CD4-positive, alpha-beta memory T cell (primary cell): ENCODE measurements around the gene PYROXD2. TPM values are rescaled to one million over a fixed set of nuclear protein-coding genes. Genes with fewer than 3 reads are reported as not detected.
A peak's percentile ranks its signal among the peaks of the same experiment; 100 is the strongest.

ENCODE experiments used
- CTCF ChIA-PET: fragments of 350-600 bp; sonication (Branson Sonifier 250); formaldehyde crosslinking; loops from one replicate; lab custom pipeline; 2021; ENCODE audit warnings: inconsistent platforms; ENCODE audit not compliant: partially characterized antibody; lab: Charles Lee
- POLR2A ChIA-PET: fragments of 350-600 bp; sonication (Branson Sonifier 250); formaldehyde crosslinking; loops from one replicate; lab custom pipeline; 2021; ENCODE audit not compliant: partially characterized antibody; lab: Charles Lee
- DNase-seq, 5 donors: peaks; one replicate each; pipeline versions ENCODE4 v3.0.0 to v3.0.0-alpha.2; 2020 to 2022; ENCODE audit warnings: mixed read lengths in 1 of 5
- H3K27ac ChIP-seq: one replicate; pipeline ENCODE4 v1.7.0; 2013; ENCODE audit warnings: low read depth, low read length
- H3K27me3 ChIP-seq: 2 replicates; pipeline ENCODE4 v1.7.0; 2013; ENCODE audit warnings: mild to moderate bottlenecking, low read length, moderate library complexity; ENCODE audit not compliant: insufficient read depth
- H3K36me3 ChIP-seq: 2 replicates; pipeline ENCODE4 v1.7.0; 2013; ENCODE audit warnings: mild to moderate bottlenecking, low read length, moderate library complexity; ENCODE audit not compliant: insufficient read depth
- H3K4me1 ChIP-seq: 2 replicates; pipeline ENCODE4 v1.7.0; 2013; ENCODE audit warnings: mild to moderate bottlenecking, low read length, moderate library complexity; ENCODE audit not compliant: insufficient read depth
- H3K4me3 ChIP-seq, 2 donors: one replicate each; pipeline ENCODE4 v1.7.0; 2013; ENCODE audit warnings: low read length in 2 of 2, mild to moderate bottlenecking in 1 of 2
- H3K9me3 ChIP-seq, 2 donors: one replicate each; pipeline ENCODE4 v1.7.0; 2013; ENCODE audit warnings: low read length in 2 of 2, control low read depth in 1 of 2; ENCODE audit not compliant: control insufficient read depth in 1 of 2
- H3K27ac Mint-ChIP-seq, 7 donors: one replicate each; pipeline ENCODE4 v1.8.0; 2020 to 2021; ENCODE audit warnings: mixed read lengths in 7 of 7, mild to moderate bottlenecking in 6 of 7, inconsistent platforms in 3 of 7, moderate library complexity in 3 of 7
- H3K27me3 Mint-ChIP-seq, 2 donors: one replicate each; pipeline ENCODE4 v1.8.0; 2020 to 2021; ENCODE audit warnings: mixed read lengths in 2 of 2
- H3K36me3 Mint-ChIP-seq, 2 donors: one replicate each; pipeline ENCODE4 v1.8.0; 2020 to 2021; ENCODE audit warnings: mixed read lengths in 2 of 2, inconsistent platforms in 1 of 2, mild to moderate bottlenecking in 1 of 2
- H3K4me1 Mint-ChIP-seq, 4 donors: one replicate each; pipeline ENCODE4 v1.8.0; 2020 to 2021; ENCODE audit warnings: mixed read lengths in 4 of 4, mild to moderate bottlenecking in 1 of 4
- H3K4me3 Mint-ChIP-seq, 8 donors: one replicate each; pipeline ENCODE4 v1.8.0; 2020 to 2021; ENCODE audit warnings: mixed read lengths in 8 of 8, mild to moderate bottlenecking in 7 of 8, moderate library complexity in 6 of 8, inconsistent platforms in 3 of 8
- H3K9me3 Mint-ChIP-seq, 8 donors: one replicate each; pipeline ENCODE4 v1.8.0; 2020 to 2021; ENCODE audit warnings: mixed read lengths in 8 of 8, mild to moderate bottlenecking in 5 of 8, inconsistent platforms in 3 of 8, moderate library complexity in 1 of 8
- intact Hi-C: fragments of 100-400 bp; cut with micrococcal nuclease; formaldehyde crosslinking; loops from one replicate; pipeline ENCODE4 v1.15.1; 2023
- polyA plus RNA-seq, 2 donors: library from polyadenylated mRNA; unstranded; fragments of 300-500 nt; fragmentation: Illumina TruSeq; gene quantifications; one replicate each; pipeline ENCODE4 v1.2.3, GENCODE V29; 2021
- total RNA-seq, 2 experiments: library from RNA; stranded (reverse); gene quantifications; one replicate each; pipeline ENCODE4 v1.2.3, GENCODE V29; 2021

Gene PYROXD2
- total and polyA plus RNA-seq, 4 experiments from 2014 or later = 0.98 to 36.6 (median 19.5) TPM

DNA sequence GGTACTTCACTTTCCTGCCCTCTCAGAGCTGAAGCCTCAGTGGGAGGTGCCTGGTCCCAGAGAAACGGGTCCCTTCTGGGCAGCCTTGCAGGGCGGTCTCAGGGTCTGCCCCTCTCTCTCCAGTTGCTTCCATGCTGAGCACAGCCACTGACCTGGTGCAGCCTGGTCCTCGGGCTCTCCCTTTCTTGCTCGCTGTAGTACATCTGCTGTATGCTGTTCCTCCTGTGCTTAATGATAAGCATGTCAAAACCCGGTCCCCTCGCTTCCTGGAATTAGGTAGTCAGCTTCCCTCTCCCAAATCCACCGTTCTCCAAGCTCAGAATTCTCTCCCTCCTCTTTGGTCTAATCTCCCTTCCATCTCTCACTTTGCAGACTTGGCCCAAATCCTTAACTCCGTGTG, 42.7 kb upstream of the PYROXD2 start:
- Mint-ChIP-seq H3K9me3 (no peaks in the 10 kb centered on the region), H3K4me1 (no peaks in the 10 kb centered on the region), H3K36me3 (no peaks in the 10 kb centered on the region), H3K27me3 (peaks cover 14 to 21% of the 10 kb centered on the region in 2 donors), H3K27ac (no peak overlapping the region), H3K4me3 (no peak overlapping the region)
- no peaks in the 10 kb centered on the region for H3K4me1 ChIP-seq
- no peak for DNase-seq
- H3K27me3 ChIP-seq = no peaks in the 10 kb centered on the region
- ChIA-PET POLR2A (interaction anchor here (1.1 kb wide), 1 partner anchor 12 kb away, joined by 3 read pairs; no protein-coding TSS in a partner anchor), CTCF (interaction anchor here (2.0 kb wide), 1 partner anchor 10 kb away, joined by 12 read pairs; no protein-coding TSS in a partner anchor)
- H3K4me3 ChIP-seq = no peak overlapping the region
- H3K36me3 ChIP-seq = no peaks in the 10 kb centered on the region
- H3K9me3 ChIP-seq = no peaks in the 10 kb centered on the region
- H3K27ac ChIP-seq = no peak overlapping the region
- intact Hi-C loops = no loop called here

DNA sequence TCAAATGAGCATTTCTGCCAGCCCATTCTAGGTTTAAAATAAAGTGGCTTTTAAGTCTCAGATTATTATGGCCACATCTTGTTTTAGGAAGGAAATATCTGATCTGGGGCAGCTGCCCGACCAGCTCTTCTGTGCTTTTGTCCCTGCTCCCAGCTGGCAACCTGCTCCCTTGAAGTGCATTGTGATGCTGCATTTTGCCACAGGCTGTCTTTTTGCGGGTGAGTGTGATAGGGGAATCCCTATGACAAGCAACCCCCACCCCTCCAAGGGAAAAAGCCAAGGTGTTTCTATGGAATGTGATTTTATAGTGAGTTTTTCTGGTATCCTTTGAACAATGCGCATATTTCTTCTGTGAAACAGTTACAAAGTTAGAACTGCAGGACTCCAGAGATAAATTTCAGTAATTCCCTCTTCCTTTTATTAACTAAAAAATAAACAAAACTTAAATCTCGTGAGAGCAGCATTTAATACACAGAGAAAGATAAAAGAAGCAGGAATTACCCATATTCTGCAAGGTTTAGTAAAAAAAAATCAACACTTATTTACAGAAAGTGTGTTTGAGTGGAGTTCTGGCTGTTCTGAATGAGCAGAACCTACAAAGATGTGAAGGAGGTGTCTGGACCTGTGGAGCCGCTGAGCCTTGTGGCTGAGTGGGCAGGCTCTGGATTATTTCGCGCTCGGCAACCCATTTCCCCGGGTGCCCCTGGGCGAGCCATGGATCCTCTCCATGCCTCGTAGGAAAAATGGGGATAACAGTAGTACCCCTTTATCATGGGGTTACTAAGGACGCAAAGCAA, 41.9 kb upstream of the PYROXD2 start:
- no peaks in the 10 kb centered on the region for H3K9me3 ChIP-seq
- H3K4me1 Mint-ChIP-seq = no peaks in the 10 kb centered on the region
- no peaks in the 10 kb centered on the region for H3K9me3 Mint-ChIP-seq
- DNase-seq = no peak
- ChIA-PET CTCF (interaction anchor here (2.0 kb wide), 1 partner anchor 11 kb away, joined by 12 read pairs; no protein-coding TSS in a partner anchor), POLR2A (interaction anchor here (1.1 kb wide), 1 partner anchor 11 kb away, joined by 3 read pairs; no protein-coding TSS in a partner anchor)
- H3K36me3 ChIP-seq = no peaks in the 10 kb centered on the region
- no peak overlapping the region for H3K4me3 ChIP-seq
- H3K36me3 Mint-ChIP-seq = no peaks in the 10 kb centered on the region
- H3K27me3 Mint-ChIP-seq = peaks cover 20 to 22% of the 10 kb centered on the region in 2 donors
- intact Hi-C loops = no loop called here
- no peaks in the 10 kb centered on the region for H3K4me1 ChIP-seq
- no peak overlapping the region for H3K4me3 Mint-ChIP-seq
- no peaks in the 10 kb centered on the region for H3K27me3 ChIP-seq
- H3K27ac ChIP-seq = no peak overlapping the region
- H3K27ac Mint-ChIP-seq = no peak overlapping the region

DNA sequence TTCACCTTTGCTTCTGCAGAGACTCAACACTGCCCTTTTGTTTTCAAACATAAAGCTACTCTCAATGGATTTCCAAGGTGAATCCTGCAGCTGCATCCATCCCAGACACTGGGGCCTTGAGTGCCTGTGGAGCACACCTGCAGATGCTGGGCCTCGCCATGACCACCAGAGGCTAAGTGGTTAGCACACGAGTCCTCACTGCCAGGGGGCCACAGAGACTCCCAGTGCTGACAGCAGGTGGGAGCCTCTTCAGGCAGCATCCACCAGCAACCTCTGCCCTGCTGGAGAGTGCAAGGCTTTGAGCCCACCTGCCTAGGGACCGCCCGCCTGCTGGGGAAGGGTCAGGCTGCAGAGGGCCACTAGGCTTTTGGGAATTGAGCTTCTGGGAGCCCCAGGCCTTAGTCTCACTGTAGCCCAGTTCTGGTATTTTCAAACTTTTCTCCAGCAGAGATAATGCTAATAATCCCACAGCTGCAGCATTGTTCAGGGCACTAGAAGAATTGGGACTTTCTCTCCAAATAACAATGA, 41.1 kb upstream of the PYROXD2 start:
- Mint-ChIP-seq H3K27me3 (peaks cover 21% of the 10 kb centered on the region in 2 donors), H3K4me3 (no peak overlapping the region), H3K4me1 (no peaks in the 10 kb centered on the region), H3K36me3 (no peaks in the 10 kb centered on the region), H3K9me3 (no peaks in the 10 kb centered on the region), H3K27ac (no peak overlapping the region)
- H3K4me3 ChIP-seq = no peak overlapping the region
- no peaks in the 10 kb centered on the region for H3K27me3 ChIP-seq
- no peaks in the 10 kb centered on the region for H3K36me3 ChIP-seq
- intact Hi-C loops = no loop called here
- H3K27ac ChIP-seq = no peak overlapping the region
- no peak for DNase-seq
- H3K4me1 ChIP-seq = no peaks in the 10 kb centered on the region
- no peaks in the 10 kb centered on the region for H3K9me3 ChIP-seq
- CTCF ChIA-PET = interaction anchor here (2.0 kb wide), 1 partner anchor 11 kb away, joined by 12 read pairs; no protein-coding TSS in a partner anchor
- POLR2A ChIA-PET = no interaction called here

DNA sequence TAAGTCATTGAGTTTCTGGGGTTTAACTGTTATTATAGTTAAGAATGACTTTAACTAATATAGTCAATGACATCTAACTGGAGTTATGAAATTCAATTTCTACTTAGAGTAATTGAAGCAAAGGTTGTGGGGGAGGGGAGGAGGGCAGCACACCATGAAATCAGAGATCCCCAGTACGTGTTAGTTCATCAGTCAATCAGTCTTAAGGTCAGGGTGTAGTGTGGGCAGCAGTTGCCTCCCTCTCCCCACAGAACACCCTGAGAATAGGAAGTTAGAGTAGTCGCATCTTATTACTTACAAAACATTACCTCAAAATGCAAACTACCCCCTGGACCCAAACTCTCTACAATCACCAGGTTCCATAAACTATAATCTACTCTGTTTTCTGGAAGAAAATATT, 38.7 kb upstream of the PYROXD2 start:
- no peaks in the 10 kb centered on the region for H3K36me3 ChIP-seq
- no peaks in the 10 kb centered on the region for H3K4me1 ChIP-seq
- Mint-ChIP-seq H3K4me3 (no peak overlapping the region), H3K9me3 (no peaks in the 10 kb centered on the region), H3K27me3 (peaks cover 18 to 19% of the 10 kb centered on the region in 2 donors), H3K27ac (no peak overlapping the region), H3K4me1 (peaks cover 0 to 2% (median under 1%) of the 10 kb centered on the region in 4 donors), H3K36me3 (no peaks in the 10 kb centered on the region)
- H3K27me3 ChIP-seq = no peaks in the 10 kb centered on the region
- intact Hi-C loops = no loop called here
- no peak overlapping the region for H3K4me3 ChIP-seq
- CTCF ChIA-PET = no interaction called here
- POLR2A ChIA-PET = no interaction called here
- H3K9me3 ChIP-seq = no peaks in the 10 kb centered on the region
- H3K27ac ChIP-seq = no peak overlapping the region
- DNase-seq = no peak

DNA sequence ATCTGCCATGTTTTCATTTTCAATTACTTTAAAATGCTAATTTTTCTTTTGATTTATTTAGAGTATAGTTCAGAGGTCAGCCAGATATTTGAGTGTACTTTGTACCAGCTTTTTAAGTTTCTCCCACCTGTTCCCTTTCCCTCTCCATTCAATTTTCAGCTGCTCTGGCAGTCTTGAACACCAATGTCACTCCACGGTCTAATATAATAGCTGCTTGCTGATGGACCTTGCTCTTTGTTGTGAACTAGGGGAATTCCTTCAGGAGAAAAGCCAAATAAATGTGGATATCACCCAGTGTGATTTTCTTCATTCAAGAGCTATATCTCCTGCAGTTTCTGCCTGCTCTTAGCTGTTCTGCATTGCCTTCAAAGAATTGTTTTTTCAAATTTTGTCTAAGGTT, 35.6 kb upstream of the PYROXD2 start:
- DNase-seq = no peak
- H3K4me1 ChIP-seq = peaks cover 11% of the 10 kb centered on the region
- intact Hi-C loops = no loop called here
- no peaks in the 10 kb centered on the region for H3K27me3 ChIP-seq
- H3K4me3 Mint-ChIP-seq = no peak overlapping the region
- ChIA-PET POLR2A (no interaction called here), CTCF (no interaction called here)
- H3K27ac ChIP-seq = no peak overlapping the region
- H3K9me3 ChIP-seq = no peaks in the 10 kb centered on the region
- peaks cover 7 to 13% of the 10 kb centered on the region in 2 donors for H3K27me3 Mint-ChIP-seq
- H3K27ac Mint-ChIP-seq = no peak overlapping the region
- no peaks in the 10 kb centered on the region for H3K9me3 Mint-ChIP-seq
- H3K4me3 ChIP-seq = no peak overlapping the region
- H3K36me3 Mint-ChIP-seq = peaks cover 0 to 6% of the 10 kb centered on the region in 2 donors
- peaks cover 4 to 20% (median 11%) of the 10 kb centered on the region in 4 donors for H3K4me1 Mint-ChIP-seq
- no peaks in the 10 kb centered on the region for H3K36me3 ChIP-seq

DNA sequence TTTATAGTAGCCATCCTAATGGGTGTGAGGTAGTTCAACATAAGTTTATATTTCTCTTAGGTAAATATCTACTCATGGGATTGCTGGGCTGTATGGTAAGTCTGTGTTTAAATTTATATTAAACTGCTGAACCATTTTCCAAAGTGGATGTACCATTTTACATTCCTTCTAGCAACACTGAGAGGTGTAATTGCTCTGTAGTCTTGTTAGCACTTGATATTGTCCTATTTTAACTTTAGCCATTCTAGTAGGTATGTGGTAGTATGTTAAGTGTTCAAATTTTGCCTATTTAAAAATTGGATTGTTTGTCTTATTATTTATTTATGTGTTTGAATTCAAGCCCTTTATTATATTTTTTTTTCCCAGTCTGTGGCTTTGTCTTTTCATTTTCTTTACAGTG, 34.3 kb upstream of the PYROXD2 start:
- POLR2A ChIA-PET = no interaction called here

DNA sequence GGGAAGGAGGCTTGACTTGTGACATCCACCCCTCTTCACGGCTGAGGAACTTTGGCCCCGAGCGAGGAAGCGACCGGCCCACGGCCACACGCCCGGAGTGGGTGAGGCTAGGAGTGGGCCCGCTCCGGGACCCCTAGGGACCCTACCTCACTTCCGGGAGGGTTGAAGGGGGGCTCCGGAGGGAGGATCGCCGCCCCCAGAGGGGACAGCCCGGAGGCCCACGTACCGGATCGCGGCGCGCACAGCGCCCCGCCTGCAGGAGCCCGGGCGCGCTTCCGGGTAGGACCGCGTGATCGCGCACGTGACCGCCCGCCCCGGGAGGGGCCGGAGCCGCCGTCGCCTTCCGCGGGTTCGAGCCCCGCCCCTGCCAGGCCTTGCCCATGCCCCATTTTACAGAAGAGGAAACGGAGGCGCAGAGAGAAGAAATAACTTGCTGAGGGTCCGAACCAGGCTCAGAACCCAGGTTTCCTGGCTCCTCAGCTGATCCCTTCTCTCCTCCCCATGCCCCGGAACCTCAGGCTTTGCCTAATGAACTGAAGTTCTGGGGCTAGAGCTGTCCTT, 31.8 kb upstream of the PYROXD2 start, which contains the start of gene HPS1:
TSS of gene HPS1 (minus strand) at position 275 of the 561 bp plus-strand sequence. CDS start 3,695 bp downstream, outside the sequence.
- peak within 1 kb of the TSS; percentile 88 to 95 (median 94) for H3K4me3 Mint-ChIP-seq
- POLR2A ChIA-PET = interaction anchor here (1.0 to 2.6 kb wide), 7 partner anchors 11 to 1286 kb away, joined by 3 to 10 read pairs (median 4); partner anchors contain the start of genes CUTC and R3HCC1L
- H3K9me3 Mint-ChIP-seq = no peaks in the 10 kb centered on the region

More for the DNA sequence above, 34.3 kb upstream of the PYROXD2 start:
- Mint-ChIP-seq H3K36me3 (peaks cover 7 to 16% of the 10 kb centered on the region in 2 donors), H3K4me3 (no peak overlapping the region), H3K4me1 (peaks cover 15 to 33% (median 22%) of the 10 kb centered on the region in 4 donors), H3K27ac (no peak overlapping the region), H3K9me3 (no peaks in the 10 kb centered on the region), H3K27me3 (peaks cover 7 to 13% of the 10 kb centered on the region in 2 donors)
- Histone ChIP-seq H3K4me3 (no peak overlapping the region), H3K27ac (no peak overlapping the region), H3K36me3 (peaks cover 10% of the 10 kb centered on the region), H3K27me3 (no peaks in the 10 kb centered on the region), H3K4me1 (peaks cover 24% of the 10 kb centered on the region), H3K9me3 (no peaks in the 10 kb centered on the region)
- CTCF ChIA-PET = no interaction called here
- no peak for DNase-seq
- intact Hi-C loops = loop anchor here (5.0 kb wide), 2 partner anchors 312 to 1173 kb away; partner anchors contain the start of gene SLC25A28

More for the DNA sequence above, 31.8 kb upstream of the PYROXD2 start, which contains the start of gene HPS1:
- peak within 1 kb of the TSS; percentile 73 to 84 for H3K4me3 ChIP-seq
- DNase-seq = peak; percentile 64 to 78 (median 78)
- Mint-ChIP-seq H3K4me1 (peaks cover 29 to 58% (median 42%) of the 10 kb centered on the region in 4 donors), H3K27me3 (no peaks in the 10 kb centered on the region), H3K27ac (peak within 1 kb of the TSS; percentile 89 to 95 (median 93)), H3K36me3 (peaks cover 17 to 36% of the 10 kb centered on the region in 2 donors)
- peaks cover 27% of the 10 kb centered on the region for H3K36me3 ChIP-seq
- peak within 1 kb of the TSS; percentile 76 for H3K27ac ChIP-seq
- no peaks in the 10 kb centered on the region for H3K27me3 ChIP-seq
- CTCF ChIA-PET = interaction anchor here (1.0 to 1.8 kb wide), 3 partner anchors 10 to 21 kb away, joined by 4 to 8 read pairs (median 4); no protein-coding TSS in a partner anchor
- H3K9me3 ChIP-seq = no peaks in the 10 kb centered on the region
- peaks cover 41% of the 10 kb centered on the region for H3K4me1 ChIP-seq
- intact Hi-C loops = loop anchor here (1.0 to 5.0 kb wide), 5 partner anchors 21 to 1286 kb away; partner anchors contain the start of genes COX15, CUTC, PYROXD2 and SLC25A28
